HG03095 (cell line): ENCODE data around the gene PVALEF.

ENCODE experiments used
- ATAC-seq: cut with Tn5 transposase; IDR thresholded peaks from one replicate; pipeline ENCODE4 v1.9.1; 2021; ENCODE audit warnings: moderate library complexity; ENCODE audit not compliant: unreplicated experiment

The PVALEF gene

DNA sequence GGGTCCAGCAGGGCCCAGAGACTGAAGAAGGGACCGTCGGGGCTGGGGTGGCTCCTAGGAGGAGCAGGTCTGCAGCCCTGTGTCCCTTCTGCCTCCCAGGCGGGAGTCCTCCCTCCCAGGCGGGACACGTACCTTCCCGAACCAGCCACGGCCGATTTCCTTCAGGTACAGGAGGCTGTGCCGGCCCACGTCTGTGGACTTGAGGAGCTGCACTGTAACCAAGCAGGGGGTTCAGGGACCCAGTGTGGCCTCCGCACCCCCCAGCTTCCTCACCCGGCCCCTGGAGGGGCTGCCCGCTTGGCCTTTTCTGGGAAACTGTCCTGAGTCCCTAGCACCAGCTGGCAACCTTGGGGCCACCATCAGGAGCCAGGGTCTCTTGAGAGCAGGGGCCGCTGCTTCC is 37.0 kb upstream of the PVALEF start:
- no peak for ATAC-seq

GRCh38 chr17:81128774-81129173 is 36.5 kb upstream of the PVALEF start:
- ATAC-seq = no peak

DNA sequence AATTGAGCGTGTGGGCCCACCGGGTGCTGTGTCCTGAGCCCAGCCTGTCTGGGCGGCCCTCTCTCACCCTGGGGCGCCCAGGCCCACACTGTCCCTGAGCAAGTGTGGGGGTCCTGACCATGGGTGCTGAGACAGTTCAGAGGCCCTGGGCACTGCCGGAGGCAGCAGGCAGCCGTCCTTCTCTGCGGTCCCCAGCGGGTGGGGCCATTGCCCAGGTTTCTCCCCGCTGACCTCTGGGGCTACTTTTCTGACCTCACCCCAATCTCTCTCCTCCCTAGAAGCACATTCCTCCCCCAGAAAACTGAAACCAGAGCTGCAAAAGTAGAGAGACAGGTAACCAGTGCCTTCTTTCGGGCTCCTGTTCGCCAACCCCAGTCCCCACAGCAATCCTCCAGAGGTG is 36.0 kb upstream of the PVALEF start:
- no peak for ATAC-seq

GRCh38 chr17:81129711-81130367 is 35.5 kb upstream of the PVALEF start:
- ATAC-seq = no peak

DNA sequence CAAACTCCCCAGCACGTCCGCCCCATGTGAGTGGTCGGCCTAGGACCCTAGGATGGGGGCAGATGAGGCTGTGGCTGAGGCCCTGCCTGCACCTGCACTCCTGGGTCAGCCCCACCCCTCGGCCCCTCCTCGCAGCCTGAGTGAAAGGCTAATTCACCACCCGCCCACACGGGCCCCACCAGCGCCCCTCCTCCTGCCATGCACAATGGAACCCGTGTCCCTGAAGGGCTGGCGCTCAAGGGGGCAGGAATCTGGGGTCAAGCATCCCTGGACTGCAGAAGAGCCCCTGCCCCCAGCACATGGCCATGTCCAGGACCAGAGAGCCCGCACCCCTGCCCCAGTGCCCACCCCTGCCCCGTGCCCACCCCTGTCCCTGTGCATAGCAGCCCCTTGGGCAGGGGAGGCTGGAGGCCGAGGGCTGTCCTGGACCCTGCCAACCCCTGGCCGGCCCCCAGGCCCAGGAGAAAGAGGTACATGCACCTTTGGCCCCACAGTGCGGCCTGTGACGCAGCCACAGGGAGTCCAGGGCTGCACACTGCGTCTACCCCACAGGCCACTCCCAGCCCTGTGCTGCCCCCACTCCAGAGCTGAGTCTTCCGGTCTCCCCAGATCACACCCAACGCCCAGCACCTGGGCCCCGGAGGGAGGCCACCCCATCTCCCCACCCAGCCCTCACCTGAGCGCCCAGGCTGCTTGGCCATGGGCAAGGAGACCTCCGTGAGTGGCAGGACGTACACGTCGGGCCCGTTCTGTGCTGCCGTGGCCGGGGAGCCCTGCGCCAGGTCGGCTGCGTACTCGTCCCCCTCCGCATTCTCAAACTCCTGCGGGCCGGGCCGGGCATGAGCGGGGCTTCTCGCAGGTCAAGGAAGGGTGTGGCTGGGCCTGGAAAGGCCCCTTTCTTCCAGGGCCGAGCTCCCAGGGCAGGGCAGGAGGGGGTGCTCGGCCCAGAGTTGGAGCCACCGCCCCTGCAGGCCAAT is 34.6 kb upstream of the PVALEF start:
- ATAC-seq = no peak

- ATAC-seq = no peak
Observed at GRCh38 chr17:81131486-81132196, 33.7 kb upstream of the PVALEF start.

- ATAC-seq = no peak
Observed at GRCh38 chr17:81132197-81132540, 33.1 kb upstream of the PVALEF start.

DNA sequence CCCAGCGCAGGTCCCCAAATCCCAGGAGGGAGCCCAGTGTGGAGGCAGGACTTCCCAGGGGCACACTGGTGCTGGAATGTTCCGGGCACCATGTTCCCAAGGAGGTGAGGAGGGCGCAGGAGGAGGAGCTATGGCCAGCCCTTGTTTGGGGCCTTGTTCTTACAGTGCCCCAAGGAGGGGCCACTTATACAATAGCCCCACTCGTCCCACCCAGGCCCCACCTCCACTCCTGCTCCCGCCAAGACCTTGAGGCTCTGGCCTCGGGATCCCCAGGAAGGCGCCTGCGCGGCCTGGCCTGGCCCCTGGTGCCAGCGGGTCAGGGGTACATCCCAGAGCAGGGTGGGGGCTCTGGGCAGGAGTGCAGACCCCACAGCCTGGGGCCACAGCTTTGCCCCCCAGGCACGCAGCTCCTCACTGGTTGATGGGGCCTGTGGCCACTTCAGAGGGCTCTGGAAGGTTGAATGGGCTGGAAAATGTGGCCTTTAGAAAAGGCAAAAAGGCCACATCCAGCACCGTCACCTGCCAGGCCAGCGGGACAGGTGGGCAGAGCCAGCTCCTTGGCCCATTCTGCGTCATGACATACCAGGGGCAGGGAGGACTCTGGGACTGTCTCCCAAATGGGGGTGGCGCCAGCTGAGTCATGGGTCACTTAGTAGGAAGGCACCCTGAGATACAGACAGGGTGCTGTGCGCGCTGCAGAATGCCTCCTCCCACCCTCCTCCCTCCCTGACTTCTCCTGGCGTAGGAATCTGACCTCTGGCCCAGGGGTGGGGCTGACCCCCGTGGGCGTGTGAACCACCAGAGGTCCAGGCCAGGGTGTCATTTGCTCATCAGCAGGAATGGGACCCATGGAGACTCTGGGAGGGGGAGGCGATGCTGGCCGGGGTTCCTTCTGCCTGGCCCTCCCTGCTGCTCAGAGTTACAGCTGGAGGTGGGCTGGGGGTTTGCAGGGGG is 32.3 kb upstream of the PVALEF start:
- ATAC-seq = no peak

DNA sequence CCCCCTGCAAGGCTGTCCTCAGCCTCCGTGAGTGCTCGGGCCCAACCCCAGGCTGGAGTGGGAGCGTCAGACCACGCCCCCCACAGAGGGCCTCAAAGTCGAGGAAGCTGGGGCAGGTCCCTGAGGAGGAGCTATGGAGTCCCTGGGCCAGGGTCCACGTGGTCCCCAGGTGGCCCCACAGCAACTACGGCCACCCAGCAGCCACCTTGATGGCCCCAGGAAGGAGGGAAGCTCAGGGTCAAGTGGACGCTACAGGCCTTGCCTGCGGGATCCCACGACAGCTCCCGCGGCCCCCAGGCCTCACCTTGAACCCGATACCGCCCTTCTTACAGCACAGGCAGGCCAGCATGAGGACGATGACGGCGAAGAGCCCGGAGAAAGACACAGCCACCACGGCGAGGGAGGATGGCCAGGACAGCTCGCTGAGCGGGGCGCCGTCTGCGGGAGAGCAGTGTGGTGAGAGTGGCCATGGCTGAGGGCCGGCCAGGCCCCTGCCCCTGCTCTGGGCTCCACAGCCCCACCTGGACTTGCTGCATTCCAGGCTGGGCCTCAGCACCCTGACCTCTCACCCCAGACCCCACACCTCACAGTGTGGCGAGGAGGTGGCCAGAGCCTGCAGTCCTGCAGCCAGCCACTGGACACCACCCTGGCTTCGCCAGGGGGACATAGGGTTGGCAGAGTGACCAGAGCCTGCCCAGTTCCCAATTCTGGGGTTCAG is 31.1 kb upstream of the PVALEF start:
- no peak for ATAC-seq

GRCh38 chr17:81135505-81136278 is 29.6 kb upstream of the PVALEF start:
- ATAC-seq = no peak

DNA sequence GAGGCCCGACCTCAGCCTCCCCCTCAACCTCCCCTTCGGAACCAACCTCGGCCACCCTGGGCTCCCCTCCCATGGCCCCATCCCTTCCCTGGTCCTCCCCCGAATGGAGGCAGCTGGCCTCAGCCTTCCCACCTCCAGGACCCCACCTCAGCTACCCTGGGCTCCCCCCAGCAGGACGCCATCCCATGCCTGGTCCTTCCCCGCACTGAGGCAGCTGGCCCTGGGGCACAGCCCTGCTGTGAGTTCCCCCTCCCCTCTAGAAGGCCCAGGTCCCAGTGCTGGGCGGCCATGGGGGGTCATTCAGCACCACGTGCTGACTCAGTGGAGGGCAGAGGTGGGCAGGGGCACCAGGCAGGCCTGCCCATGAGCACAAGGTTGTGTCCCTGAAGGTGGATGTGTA is 28.9 kb upstream of the PVALEF start:
- no peak for ATAC-seq

DNA sequence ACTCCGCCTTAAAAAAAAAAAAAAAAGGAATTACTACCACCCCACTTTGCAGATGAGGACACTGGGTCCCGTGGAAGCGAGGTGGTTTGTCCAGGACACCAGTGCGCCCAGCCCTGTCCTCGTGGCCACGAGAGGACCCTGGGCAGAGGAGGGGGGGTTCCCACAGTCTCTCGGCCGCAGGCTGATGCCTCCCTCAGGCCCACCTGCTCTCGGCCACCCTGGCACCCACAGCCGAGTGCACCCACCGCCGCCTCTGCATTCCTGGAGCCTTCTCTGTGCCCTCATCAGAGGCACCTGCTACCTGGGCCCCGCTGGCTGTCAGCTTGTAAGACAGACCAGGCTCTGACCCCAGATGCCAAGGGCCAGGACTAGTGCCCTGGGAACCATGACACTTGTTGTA is 28.1 kb upstream of the PVALEF start:
- no peak for ATAC-seq

GRCh38 chr17:81138083-81138482 is 27.2 kb upstream of the PVALEF start:
- ATAC-seq = no peak

DNA sequence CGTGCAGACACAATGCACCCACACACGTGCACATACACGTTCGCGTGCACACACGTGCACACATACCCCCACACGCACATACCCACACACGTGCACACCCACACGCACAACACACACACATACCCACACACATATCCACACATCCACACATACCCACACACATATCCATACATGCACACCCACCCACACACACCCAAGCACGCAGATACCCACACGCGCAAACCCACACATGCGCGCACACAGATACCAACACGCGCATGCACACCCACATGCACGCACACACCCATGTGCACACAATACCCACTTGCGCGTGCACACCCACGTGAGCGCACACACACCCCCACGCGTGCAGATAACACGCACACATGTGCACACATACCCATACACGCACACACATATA is 26.8 kb upstream of the PVALEF start:
- ATAC-seq = no peak

- no peak for ATAC-seq
Observed at GRCh38 chr17:81139428-81139827, 25.9 kb upstream of the PVALEF start.

DNA sequence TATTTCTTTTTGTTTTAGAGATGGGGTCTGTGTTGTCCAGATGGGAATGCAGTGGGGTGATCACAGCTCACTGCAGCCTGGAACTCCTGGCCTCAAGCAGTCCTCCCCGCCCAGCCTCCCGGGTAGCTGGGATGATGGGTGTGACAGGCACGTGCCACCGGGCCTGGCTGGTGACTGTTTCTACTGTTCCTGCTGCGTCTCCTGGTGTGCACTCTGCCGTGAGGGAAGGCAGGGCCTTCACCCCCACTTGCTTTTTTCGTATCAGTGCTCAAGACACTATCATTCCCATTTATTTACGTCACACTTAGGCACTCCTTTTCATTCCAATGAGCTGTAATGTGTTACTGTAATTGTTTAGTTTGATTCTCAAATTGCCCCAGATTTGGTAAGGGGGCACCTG is 25.3 kb upstream of the PVALEF start:
- no peak for ATAC-seq

DNA sequence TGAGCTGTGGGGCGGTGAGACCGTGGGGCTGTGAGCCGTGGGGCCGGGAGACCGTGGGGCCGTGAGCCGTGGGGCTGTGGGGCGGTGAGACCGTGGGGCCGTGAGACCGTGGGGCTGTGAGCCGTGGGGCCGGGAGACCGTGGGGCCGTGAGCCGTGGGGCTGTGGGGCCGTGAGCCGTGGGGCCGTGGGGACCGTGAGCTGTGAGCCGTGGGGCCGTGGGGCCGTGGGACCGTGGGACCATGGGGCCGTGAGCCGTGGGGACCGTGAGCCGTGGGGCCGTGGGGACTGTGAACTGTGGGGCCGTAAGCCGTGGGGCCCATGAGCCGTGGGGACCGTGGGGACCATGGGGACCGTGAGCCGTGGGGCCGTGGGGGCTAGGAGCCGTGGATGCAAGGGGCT is 24.6 kb upstream of the PVALEF start:
- ATAC-seq = no peak

DNA sequence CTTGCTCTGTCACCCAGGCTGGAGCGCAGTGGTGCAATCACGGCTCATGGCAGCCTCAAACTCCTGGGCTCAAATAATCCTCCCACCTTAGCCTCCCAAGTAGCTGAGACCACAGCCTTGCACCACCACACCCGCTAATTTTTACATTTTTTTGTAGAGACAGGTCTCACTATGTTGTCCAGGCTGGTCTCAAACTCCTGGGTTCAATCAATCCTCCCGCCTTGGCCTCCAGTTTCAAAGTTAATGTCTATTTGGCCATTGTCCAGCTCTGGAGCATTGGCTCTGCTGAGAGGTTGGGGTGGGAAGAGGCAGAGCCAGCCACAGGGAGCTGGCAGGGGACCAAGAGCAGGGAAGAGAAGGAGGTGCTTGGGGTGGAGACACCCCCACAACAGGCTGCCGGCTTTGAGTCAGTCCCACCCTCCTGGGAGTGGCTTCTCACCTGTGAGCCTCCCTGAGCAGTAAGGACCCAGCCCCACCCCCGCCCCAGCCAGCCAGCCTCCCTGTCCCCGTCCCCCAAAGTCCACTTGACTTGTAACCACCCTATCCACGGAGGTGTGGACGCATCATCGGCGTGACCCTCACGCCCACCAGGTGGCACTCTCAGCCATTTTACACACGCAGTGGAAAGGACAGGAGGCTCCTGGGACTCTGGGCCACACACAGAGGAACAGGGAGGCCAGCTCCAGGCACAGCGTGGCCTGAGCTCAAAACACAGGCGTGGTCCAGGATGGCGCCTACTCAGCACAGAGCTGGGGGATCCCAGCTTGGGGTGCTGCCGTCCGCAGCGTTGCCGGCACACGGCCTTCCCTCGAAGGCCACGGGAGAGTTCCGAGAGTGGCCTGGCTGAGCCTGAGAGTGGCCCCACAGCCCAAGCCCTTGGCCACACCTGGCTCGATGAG is 22.8 kb upstream of the PVALEF start:
- no peak for ATAC-seq
